ENCODE data around the gene NECTIN2. TPM values are rescaled to one million over a fixed set of nuclear protein-coding genes. Genes with fewer than 3 reads are reported as not detected.

Gene NECTIN2
- total RNA-seq, 1 donor, result 22.1 TPM

GRCh38 chr19:44903602-44904425 is 57.7 kb downstream of the NECTIN2 start:
- peak; percentile 63 for DNase-seq (ENCODE audit: low read depth)
- TF ChIP-seq CTCF (IDR thresholded peaks at IDR 0.05; ENCODE audit: insufficient read depth, low read length), result peak; percentile 99
- no peak overlapping the region for H3K4me3 ChIP-seq (ENCODE audit: low read depth, low read length)

GRCh38 chr19:44904426-44904994 is 58.4 kb downstream of the NECTIN2 start:
- TF ChIP-seq CTCF (IDR thresholded peaks at IDR 0.05; ENCODE audit: insufficient read depth, low read length), result peak; percentile 13
- DNase-seq (ENCODE audit: low read depth), result no peak
- H3K4me3 ChIP-seq (ENCODE audit: low read depth, low read length), result no peak overlapping the region

GRCh38 chr19:44905437-44906160 is 59.5 kb downstream of the NECTIN2 start, which contains the start of gene APOE:
TSS of gene APOE (plus strand) at chr19:44905796. CDS start at chr19:44906625, 829 bp downstream.
- no peak for TF ChIP-seq CTCF (IDR thresholded peaks at IDR 0.05; ENCODE audit: insufficient read depth, low read length)
- peak within 1 kb of the TSS; percentile 28 for H3K4me3 ChIP-seq (ENCODE audit: low read depth, low read length)
- DNase-seq (ENCODE audit: low read depth), result no peak

- TF ChIP-seq CTCF (IDR thresholded peaks at IDR 0.05; ENCODE audit: insufficient read depth, low read length), result no peak
- DNase-seq (ENCODE audit: low read depth), result no peak
- H3K4me3 ChIP-seq (ENCODE audit: low read depth, low read length), result no peak overlapping the region
Measured at GRCh38 chr19:44907613-44908012, 61.5 kb downstream of the NECTIN2 start.

GRCh38 chr19:44908074-44908835 is 62.2 kb downstream of the NECTIN2 start:
- DNase-seq (ENCODE audit: low read depth), result no peak
- no peak overlapping the region for H3K4me3 ChIP-seq (ENCODE audit: low read depth, low read length)
- no peak for TF ChIP-seq CTCF (IDR thresholded peaks at IDR 0.05; ENCODE audit: insufficient read depth, low read length)

GRCh38 chr19:44908836-44909261 is 62.8 kb downstream of the NECTIN2 start:
- no peak overlapping the region for H3K4me3 ChIP-seq (ENCODE audit: low read depth, low read length)
- no peak for DNase-seq (ENCODE audit: low read depth)
- TF ChIP-seq CTCF (IDR thresholded peaks at IDR 0.05; ENCODE audit: insufficient read depth, low read length), result no peak

Measured in fibroblast of the aortic adventitia (primary cell).